ENCODE data around the gene RAB27A. TPM values are rescaled to one million over a fixed set of nuclear protein-coding genes. Genes with fewer than 3 reads are reported as not detected.

The RAB27A gene
- total and polyA plus RNA-seq, 2 of the 8 experiments (the other 6 are each of a cell fraction or from before 2014, with no cell fraction given): 2.3 to 6.5 TPM

DNA sequence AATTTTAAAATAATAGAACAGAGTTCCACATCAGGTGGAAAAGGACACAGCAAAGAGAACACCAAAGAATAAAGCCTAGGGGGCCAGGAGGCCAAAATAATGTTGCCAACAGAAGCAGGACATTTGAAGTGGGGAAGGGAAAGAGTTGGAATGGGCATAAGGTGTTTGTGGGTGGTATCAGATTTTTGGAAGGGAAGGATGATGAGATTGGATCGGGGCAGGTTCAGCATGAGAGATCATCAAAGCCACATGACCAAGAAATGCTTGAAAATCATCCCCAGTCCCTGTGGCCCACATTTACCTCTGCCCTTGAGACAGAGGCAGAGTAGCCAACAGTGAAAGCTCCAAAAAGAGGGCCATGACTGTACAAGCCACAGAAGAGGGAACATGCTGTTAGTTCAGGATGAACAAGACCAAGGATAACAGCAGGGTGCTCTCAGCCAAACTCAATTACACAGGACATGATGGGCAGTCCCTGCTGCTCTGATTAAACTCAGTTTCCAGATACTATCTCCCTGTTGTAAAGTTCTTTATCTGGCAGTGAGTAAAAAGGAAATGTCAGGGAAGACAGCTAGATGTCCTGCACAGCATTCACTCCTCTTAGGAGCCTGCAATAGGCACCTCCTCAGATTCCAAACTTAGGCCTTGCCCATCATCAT lies 32.5 kb downstream of the RAB27A start:
- no peak overlapping the region for H2AK5ac ChIP-seq (ENCODE audit: low read depth, low read length)
- no peak overlapping the region for H2BK20ac ChIP-seq (ENCODE audit: low read length)
- CTCF ChIA-PET (ENCODE audit: partially characterized antibody): interaction anchor here (1.0 kb wide), 1 partner anchor 13 kb away, joined by 3 read pairs; no protein-coding TSS in a partner anchor
- H4K8ac ChIP-seq (ENCODE audit: extremely low read depth, insufficient read depth, low read length): no peak overlapping the region
- no peak overlapping the region for H3K9ac ChIP-seq (replicated peaks in 1 of 4; ENCODE audit: extremely low read depth in 1 of 4, low read depth in 3 of 4, low read length in 3 of 4)
- no peak overlapping the region for H3K14ac ChIP-seq (ENCODE audit: insufficient read length)
- FAIRE-seq (no peak), DNase-seq (ENCODE audit: low read depth in 1 of 2, low spot score in 2 of 2) (no peak)
- H3K23ac ChIP-seq (ENCODE audit: insufficient read length): no peak overlapping the region
- no peaks in the 10 kb centered on the region for H3K79me2 ChIP-seq (ENCODE audit: control insufficient read depth in 1 of 2, insufficient read depth in 2 of 2, low read length in 2 of 2)
- no peak overlapping the region for H3K4ac ChIP-seq (replicated peaks; ENCODE audit: insufficient read length, low read depth, low read length)
- no peak overlapping the region for H3K27ac ChIP-seq (ENCODE audit: low read depth, low read length)
- POLR2A ChIA-PET (ENCODE audit: partially characterized antibody): no interaction called here
- WGBS, 2 experiments (ENCODE audit: extremely low coverage in 1 of 2, insufficient coverage in 1 of 2, insufficient read length in 1 of 2, insufficient replicate concordance in 2 of 2, low coverage in 1 of 2, low lambda C conversion rate in 2 of 2, missing lambda C conversion rate in 1 of 2): 100% methylated on average over 1 of the region's 1 CpG; no CpG with 5 or more reads in 1 of the 2 experiments
- no peaks in the 10 kb centered on the region for H3K79me1 ChIP-seq (ENCODE audit: low read depth, low read length)
- no peak overlapping the region for H3K4me3 ChIP-seq (ENCODE audit: extremely low read depth in 1 of 4, insufficient read depth in 2 of 4, low read depth in 3 of 4, low read length in 4 of 4)
- H3K4me2 ChIP-seq (ENCODE audit: insufficient read depth in 1 of 2, low read depth in 2 of 2, low read length in 2 of 2): no peak overlapping the region
- no peaks in the 10 kb centered on the region for H4K20me1 ChIP-seq (replicated peaks in 1 of 2; ENCODE audit: control insufficient read depth in 1 of 2, insufficient read depth in 2 of 2, low read length in 2 of 2)
- H3K27me3 ChIP-seq (replicated peaks in 1 of 4; ENCODE audit: control insufficient read depth in 3 of 4, extremely low read depth in 1 of 4, insufficient read depth in 3 of 4, low read length in 3 of 4): no peaks in the 10 kb centered on the region
- H3K23me2 ChIP-seq (ENCODE audit: low read depth, low read length): no peaks in the 10 kb centered on the region
- H3K9me3 ChIP-seq (ENCODE audit: insufficient read depth in 2 of 2, low read depth in 1 of 2, low read length in 1 of 2): no peaks in the 10 kb centered on the region
- no peak overlapping the region for H3K18ac ChIP-seq (ENCODE audit: extremely low read depth, low read length)
- no peak overlapping the region for H4K5ac ChIP-seq (ENCODE audit: insufficient read length, low read depth, low read length)
- H2AFZ ChIP-seq (ENCODE audit: low read length): no peak overlapping the region
- H3K36me3 ChIP-seq (ENCODE audit: control insufficient read depth in 2 of 4, insufficient read depth in 4 of 4, low read length in 3 of 4): no peaks in the 10 kb centered on the region
- no peak overlapping the region for H2BK15ac ChIP-seq (ENCODE audit: low read length)
- H2BK12ac ChIP-seq (ENCODE audit: low read depth, low read length): no peak overlapping the region
- no peak overlapping the region for H2BK120ac ChIP-seq (replicated peaks; ENCODE audit: low read depth, low read length)
- no peak overlapping the region for H4K91ac ChIP-seq (replicated peaks; ENCODE audit: insufficient read length, low read length)
- no peak overlapping the region for H3K56ac ChIP-seq (replicated peaks; ENCODE audit: insufficient read length, low read depth, low read length)
- no peaks in the 10 kb centered on the region for H3K4me1 ChIP-seq (replicated peaks in 1 of 4; ENCODE audit: control insufficient read depth in 3 of 4, insufficient read depth in 4 of 4, low read length in 3 of 4)
- H2BK5ac ChIP-seq (ENCODE audit: low read depth, low read length): no peak overlapping the region
- TF ChIP-seq EP300 (IDR thresholded peaks at IDR 0.05; ENCODE audit: borderline replicate concordance in 1 of 2, low read depth in 2 of 2, low read length in 2 of 2): no peak
- TF ChIP-seq BRCA1 (IDR thresholded peaks at IDR 0.05; ENCODE audit: low read depth, low read length): no peak
- TF ChIP-seq SP2 (IDR thresholded peaks at IDR 0.05; ENCODE audit: low read length): no peak
